ENCODE measurements around the gene KDM7A. TPM values are rescaled to one million over a fixed set of nuclear protein-coding genes. Genes with fewer than 3 reads are reported as not detected.

Gene KDM7A
- total and polyA plus RNA-seq, 9 donors: 3.8 to 13.2 (median 6.8) TPM

- no peaks in the 10 kb centered on the region for H3K4me1 ChIP-seq (ENCODE audit: insufficient read depth)
- no peak overlapping the region for H3K4me3 ChIP-seq
- no peak overlapping the region for H3K27ac ChIP-seq
- no peak for DNase-seq
- H3K9me3 ChIP-seq: no peaks in the 10 kb centered on the region
- H3K36me3 ChIP-seq: no peaks in the 10 kb centered on the region
- H3K27me3 ChIP-seq: no peaks in the 10 kb centered on the region
- TF ChIP-seq CTCF (IDR thresholded peaks at IDR 0.05): no peak
- TF ChIP-seq POLR2A (IDR thresholded peaks at IDR 0.05): no peak
- no peak for TF ChIP-seq EP300 (IDR thresholded peaks at IDR 0.05)
- intact Hi-C loops (cut with DNase I): no loop called here
- WGBS, 3 donors: 37 to 61% (median 60%) methylated on average over 2 of the region's 2 CpGs
These were observed 108.8 kb downstream of the KDM7A start for GRCh38 chr7:140068033-140068432.

- 47 to 74% (median 71%) methylated on average over 2 of the region's 2 CpGs for WGBS, 3 donors
- Histone ChIP-seq H3K27me3 (no peaks in the 10 kb centered on the region), H3K4me3 (no peak overlapping the region), H3K27ac (no peak overlapping the region), H3K4me1 (ENCODE audit: insufficient read depth) (no peaks in the 10 kb centered on the region), H3K9me3 (no peaks in the 10 kb centered on the region), H3K36me3 (no peaks in the 10 kb centered on the region)
- TF ChIP-seq CTCF (IDR thresholded peaks at IDR 0.05): no peak
- TF ChIP-seq POLR2A (IDR thresholded peaks at IDR 0.05): no peak
- TF ChIP-seq EP300 (IDR thresholded peaks at IDR 0.05): no peak
- DNase-seq: no peak
- intact Hi-C loops (cut with DNase I): no loop called here
These were observed 109.7 kb downstream of the KDM7A start for GRCh38 chr7:140067052-140067451.

GRCh38 chr7:140062528-140063299 lies 114.1 kb downstream of the KDM7A start, which contains the start of gene PARP12:
Gene PARP12 (minus strand): TSS chr7:140062951. CDS start chr7:140062847, 104 bp downstream.
- TF ChIP-seq CTCF (IDR thresholded peaks at IDR 0.05) (no peak), EP300 (IDR thresholded peaks at IDR 0.05) (no peak), POLR2A (IDR thresholded peaks at IDR 0.05) (no peak)
- Histone ChIP-seq H3K36me3 (no peaks in the 10 kb centered on the region), H3K9me3 (no peaks in the 10 kb centered on the region), H3K4me1 (ENCODE audit: insufficient read depth) (peaks cover 16% of the 10 kb centered on the region), H3K4me3 (peak within 1 kb of the TSS; percentile 81), H3K27ac (peak within 1 kb of the TSS; percentile 91 to 93), H3K27me3 (no peaks in the 10 kb centered on the region)
- DNase-seq: peak; percentile 84 to 92 (median 89)
- WGBS, 3 donors: 0 to 1% (median 0%) methylated on average over 59 to 106 of the region's 106 CpGs
- intact Hi-C loops (cut with DNase I): no loop called here

GRCh38 chr7:140062118-140062527 lies 114.7 kb downstream of the KDM7A start:
- no peaks in the 10 kb centered on the region for H3K36me3 ChIP-seq
- TF ChIP-seq EP300 (IDR thresholded peaks at IDR 0.05) (no peak), CTCF (IDR thresholded peaks at IDR 0.05) (no peak), POLR2A (IDR thresholded peaks at IDR 0.05) (no peak)
- peak overlapping the region; percentile 81 for H3K4me3 ChIP-seq
- peak in 4 of 5 donors; percentile 30 to 52 (median 37) for DNase-seq
- H3K4me1 ChIP-seq (ENCODE audit: insufficient read depth): peaks cover 16% of the 10 kb centered on the region
- H3K27me3 ChIP-seq: no peaks in the 10 kb centered on the region
- no peaks in the 10 kb centered on the region for H3K9me3 ChIP-seq
- intact Hi-C loops (cut with DNase I): no loop called here
- H3K27ac ChIP-seq: peak overlapping the region; percentile 91 to 93
- WGBS, 3 donors: 3% methylated on average over 32 of the region's 32 CpGs

All from ovary (tissue), 9 donors.